Measurements from ENCODE around the gene OLFML3.
A peak's percentile ranks its signal among the peaks of the same experiment; 100 is the strongest.
"Not testable (repeated sequence)": the region's sequence is repeated elsewhere in the genome, so short reads cannot be mapped to it uniquely, and the experiment has no call there.

Gene OLFML3

DNA sequence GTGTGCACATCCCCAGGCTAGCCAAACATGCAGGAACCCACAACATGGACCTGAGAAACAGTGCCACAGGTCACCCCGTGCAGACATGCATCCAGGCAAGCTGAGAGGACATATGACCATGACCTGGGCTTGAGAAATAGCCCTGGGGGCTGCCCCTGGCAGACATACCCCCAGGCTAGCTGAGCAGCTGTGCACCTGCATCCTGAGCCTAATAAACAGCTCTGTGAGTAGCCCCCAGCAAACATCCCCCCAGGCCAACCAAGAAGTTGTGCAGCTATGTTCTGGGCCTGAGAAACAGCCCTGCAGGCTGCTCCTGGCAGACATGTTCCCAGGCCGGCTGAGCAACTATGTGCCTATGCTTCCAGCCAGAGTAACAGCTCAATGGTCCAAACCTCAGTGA is 14.5 kb downstream of the OLFML3 start:
- no peak for DNase-seq

DNA sequence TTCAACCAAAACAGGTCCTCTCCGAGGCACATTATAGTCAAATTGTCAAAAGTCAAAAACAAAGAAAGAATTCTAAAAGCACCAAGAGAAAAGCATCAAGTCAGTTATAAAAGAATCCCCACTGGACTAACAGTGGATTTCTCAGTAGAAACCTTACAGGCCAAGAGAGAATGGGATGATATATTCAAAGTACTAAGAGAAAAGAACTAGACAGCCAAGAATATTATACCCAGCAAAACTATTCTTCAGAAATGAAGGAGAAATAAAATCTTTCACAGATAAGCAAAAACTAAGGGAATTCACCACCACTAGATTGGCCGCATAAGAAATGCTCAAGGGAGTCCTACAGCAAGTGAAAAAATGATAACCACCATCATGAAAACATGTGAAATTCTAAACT is 16.1 kb downstream of the OLFML3 start:
- no peak for DNase-seq

DNA sequence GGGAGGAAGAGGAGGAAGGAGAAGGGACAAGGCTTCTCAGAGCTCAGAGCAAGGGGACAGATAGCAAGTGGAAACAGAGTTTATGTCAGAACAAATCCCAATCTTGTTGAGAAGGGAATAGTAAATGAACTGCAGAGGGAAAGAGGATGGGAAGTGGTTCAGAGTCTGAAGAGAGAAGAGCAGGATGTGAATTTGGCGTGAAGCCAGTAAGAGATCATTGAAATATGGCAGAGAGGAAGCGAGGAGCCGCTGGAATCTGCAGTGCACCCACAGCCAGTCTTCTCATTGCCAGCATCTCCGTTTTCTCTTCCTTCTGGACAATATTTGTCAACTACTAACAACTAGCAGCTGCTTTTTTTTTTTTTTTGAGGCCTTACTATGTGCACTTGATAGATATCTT is 19.1 kb downstream of the OLFML3 start:
- DNase-seq = no peak

DNA sequence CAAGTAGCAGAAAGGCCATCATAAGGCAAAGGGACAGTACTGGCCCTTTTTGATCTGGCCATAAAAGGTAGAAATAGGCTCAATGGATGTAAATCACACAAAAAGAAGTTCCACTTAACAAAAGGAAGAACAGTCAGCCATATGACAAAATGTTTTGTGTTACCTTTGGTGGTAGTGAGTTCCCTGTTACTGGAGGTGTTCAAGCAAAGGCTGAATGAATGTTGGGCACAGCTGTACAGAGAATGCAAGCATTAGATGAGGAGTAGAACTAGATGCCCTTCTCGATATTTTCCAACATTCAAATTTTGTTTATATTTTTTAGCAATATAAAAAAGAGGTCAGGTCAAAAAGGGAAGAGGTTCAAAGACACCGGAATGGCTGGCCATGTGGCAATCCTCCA is 20.0 kb downstream of the OLFML3 start:
- DNase-seq = no peak

DNA sequence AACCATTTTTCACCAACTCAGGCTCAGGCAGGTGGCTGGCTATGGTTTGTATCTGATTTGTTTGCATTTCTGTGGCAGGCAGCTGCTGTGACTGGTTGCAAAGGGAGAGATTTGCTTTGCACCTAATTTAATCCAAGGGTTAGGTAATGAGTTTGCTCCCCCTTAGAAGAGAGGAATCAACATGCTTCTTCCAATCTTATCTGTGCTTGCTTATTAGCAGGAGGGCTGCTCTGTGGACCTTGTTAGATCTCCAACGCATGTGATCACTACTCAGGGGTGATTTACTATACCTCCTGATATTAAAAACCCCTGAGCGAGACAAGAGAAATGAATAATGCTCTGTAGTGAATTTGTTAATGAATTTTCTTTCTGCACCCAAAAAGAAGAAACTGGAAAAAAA is 20.5 kb downstream of the OLFML3 start:
- peak; percentile 65 for DNase-seq

DNA sequence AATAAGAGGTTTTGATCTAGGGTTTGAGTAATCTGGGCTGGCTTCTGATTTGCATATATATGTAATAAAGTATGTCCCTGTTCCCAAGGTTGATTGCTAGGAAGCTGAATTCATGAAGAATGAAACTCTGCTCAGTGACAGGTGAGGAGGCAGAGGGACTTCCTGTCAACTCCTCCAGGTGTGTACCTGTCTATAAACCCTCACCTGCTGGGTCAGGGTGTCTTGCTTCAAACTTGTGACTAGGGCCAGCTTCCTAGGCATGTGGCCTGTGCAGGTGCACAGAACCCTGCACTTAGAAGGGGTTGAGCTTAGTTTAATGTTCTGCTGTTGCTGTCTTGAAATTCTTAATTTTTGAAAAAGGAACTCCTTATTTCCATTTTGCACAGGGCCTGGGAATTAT is 21.1 kb downstream of the OLFML3 start:
- DNase-seq = no peak

DNA sequence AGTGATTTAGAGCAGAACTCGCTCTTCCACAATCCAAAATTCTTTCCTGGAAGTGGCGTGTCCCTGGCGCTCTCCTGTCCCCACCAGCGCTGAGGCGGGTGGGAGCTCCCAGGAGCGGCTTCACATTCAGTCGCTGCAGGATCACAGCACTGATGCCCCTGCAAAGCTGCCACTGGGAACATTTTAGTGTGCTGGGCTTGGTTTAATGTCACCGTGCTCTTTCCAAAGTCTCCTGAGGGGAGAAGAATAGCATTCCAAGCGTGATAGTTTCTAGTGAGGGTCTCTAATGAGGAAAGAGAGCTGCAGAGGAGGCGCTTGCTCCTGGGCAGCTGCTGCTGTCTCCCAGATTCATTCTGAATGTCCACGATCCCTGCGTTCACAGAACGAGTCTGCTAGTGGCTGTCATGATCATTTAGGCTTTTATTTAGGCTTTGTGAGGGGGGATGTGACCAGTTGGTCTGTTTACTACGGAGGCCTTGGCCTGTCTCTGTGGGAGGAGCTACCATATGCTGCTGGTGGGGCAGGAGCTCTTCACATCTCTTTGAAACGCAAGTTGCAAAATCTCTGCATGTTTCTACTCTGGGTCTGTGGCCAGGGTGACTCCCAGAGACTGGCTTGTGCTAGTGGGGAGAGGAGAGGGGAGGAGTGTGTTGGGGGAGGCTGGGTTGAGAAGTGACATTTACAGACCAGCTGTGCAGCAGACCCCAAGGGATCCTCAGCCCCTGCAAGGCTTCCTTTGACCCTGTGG is 23.4 kb downstream of the OLFML3 start:
- no peak for DNase-seq

DNA sequence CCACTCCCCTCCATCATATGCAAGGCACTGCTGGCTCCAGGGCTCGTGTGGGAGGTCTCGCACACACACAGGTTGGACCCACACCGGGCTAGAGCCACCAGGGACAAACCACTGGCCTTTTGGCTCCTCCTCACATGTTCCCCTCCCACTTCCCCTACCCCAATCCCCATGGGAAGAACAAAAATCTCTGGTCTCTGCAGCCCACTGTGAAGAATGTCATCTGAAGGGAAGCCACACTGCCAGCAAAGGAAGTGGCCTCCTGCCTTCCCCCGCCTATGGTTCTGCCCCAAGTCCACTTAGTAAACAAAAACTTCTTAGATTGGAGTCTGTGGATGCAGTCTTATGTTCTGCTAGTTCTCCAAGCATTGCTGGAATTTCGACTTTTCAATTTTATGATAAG is 24.2 kb downstream of the OLFML3 start:
- no peak for DNase-seq

DNA sequence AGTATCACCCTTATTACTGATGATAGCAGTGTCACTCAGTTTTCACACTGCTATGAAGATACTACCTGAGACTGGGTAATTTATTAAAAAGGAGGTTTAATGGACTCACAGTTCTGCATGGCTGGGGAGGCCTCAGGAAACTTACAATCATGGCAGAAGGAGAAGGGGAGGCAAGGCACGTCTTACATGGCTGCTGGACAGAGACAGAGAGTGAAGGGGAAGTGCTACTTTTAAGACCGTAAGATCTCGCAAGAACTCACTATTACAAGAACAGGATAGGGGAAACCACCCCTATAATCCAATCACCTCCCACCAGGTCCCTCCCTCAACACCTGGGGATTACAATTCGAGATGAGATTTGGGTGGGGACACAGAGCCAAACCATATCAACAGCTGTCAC is 27.6 kb downstream of the OLFML3 start:
- DNase-seq = not testable (repeated sequence)

DNA sequence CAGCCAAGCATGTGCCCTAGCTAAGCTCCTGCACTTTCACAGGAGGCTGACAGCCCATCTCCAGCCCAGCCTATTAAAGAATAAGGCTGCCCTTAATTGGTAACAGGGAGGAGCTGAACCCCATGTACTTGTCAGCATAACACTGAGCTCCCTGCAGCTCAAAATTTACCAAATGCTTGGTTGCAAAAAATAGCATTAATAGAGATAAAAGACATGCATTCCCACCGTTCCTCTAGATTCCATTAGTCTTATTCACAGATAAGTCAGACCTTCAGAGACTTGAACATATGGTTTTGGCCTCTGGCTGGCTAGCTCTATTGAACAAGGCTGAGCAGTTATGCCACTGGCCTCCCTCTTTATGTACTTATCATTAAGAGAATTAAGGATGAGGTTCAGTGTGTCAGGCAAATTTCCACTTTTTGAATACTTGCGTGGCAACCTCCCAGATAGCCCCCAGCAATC is 29.2 kb downstream of the OLFML3 start:
- DNase-seq = no peak

DNA sequence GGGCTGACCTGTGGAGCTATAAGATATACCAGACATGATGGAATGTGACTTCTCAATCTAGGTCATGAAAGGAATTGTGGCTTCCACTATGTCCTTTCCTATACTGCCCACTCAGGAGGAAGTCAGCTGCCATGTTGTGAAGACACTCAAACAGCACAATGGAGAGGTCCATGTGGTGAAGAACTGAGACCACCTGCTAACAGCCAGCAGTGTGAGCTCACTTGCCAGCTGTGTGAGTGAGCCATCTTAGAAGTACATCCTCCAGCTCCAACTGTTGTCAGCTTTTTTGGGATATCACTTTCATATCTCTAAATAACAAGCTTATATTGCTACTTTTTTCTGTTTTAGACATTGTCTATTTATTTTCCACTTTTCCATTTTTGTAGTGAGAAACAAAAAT is 29.7 kb downstream of the OLFML3 start:
- DNase-seq = no peak

DNA sequence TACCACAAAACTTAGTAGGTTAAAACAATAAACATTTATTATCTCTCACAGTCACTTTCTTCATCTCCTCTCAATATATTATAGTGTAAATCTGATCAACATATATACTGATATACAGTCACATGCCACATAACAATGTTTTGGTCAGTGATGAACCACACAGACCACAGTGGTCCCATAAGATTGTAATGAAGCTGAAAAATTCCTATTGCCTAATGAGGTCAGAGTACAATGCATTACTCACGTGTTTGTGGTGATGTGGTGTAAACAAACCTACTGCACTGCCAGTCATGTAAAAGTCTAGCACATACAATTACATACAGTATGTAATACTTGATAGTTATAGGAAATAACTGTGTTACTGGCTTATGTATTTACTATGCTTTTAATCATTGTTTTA is 30.1 kb downstream of the OLFML3 start:
- DNase-seq = no peak

DNA sequence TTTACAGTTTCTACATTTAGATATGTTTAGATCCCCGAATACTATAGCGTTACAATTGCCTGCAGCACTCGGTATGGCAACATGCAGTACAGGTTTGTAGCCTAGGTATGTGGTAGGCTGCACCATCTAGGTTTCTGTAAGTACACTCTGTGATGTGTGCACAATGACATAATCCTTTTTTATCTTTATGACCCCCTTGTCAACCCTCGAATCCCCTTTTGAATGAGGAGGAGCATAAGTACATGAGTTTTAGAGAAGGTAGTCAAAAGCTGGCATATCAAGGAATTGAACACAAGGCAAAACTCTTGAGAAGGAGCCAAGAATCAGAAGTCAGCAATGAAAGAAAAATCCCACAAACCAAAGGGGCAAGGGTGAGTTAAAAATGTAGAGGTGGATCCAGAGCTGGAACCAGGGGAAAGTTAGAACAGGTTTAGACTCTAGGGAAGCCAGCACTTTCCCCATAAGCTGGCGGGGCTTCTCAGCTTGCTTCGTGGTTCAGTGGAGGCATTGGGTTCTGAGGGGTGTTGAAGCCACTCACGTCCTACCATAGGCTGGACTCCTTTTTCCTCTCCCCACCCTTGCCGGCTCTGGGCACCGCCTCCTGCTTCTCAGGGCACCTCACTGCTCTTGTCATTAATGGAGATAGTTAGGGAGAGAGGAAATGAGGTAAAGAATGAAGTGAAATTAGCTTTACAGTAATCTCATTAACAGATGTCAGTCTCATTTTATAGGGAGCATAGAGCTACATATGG is 31.3 kb downstream of the OLFML3 start:
- DNase-seq = no peak

DNA sequence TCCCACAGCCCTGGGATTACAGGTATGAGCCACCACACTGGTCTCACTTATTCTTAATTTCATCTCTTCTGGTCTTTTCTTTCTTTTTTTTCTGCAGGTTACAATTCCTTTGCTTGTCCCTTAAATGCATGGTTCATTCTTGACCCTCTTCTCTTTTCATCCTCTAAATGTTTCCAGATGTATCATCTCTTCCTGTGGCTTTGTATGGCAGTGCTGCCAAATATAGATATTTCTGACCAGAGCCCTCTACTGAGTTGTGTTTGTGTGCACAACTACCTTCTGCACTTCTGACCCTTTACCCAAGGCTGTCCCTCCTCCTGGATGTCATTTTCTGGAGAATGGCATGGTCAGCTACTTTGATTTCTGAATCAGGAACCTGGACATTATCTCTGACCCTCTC is 32.5 kb downstream of the OLFML3 start:
- DNase-seq = no peak

DNA sequence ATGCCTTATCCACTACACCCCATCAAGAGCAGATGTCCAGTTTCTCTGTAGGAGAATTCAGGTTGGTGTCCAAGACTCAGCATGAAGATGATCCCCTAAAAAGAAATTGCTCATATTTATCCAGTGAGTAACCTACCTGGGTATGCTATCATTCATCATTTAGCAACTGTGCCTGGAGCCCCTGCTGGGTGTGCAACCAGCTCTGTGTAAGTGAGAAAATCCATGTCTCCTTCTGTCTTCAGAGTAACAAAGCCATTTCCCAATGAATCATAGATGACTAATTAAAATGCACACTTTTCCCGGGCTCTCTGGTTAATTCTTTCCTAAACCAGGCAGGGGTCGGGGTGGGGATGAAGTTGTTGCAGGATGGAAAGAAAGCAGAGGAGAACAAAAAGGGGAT is 35.8 kb downstream of the OLFML3 start:
- no peak for DNase-seq

DNA sequence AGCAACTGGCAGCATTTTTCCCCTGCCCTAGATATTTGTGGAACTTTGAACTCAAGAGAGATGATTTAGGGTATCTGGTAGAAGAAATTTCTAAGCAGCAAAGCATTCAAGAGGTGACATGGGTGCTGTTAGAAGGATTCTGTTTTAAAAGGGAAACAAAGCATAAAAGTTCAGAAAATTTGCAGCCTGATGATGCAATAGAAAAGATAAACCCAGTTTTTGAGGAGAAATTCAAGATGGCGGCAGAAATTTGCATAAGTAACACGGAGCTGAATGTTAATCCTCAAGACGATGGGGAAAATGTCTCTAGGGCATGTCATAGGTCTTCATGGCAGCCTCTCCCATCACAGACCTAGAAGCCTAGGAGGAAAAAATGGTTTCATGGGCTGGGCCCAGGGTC is 40.5 kb downstream of the OLFML3 start:
- DNase-seq = not testable (repeated sequence)

DNA sequence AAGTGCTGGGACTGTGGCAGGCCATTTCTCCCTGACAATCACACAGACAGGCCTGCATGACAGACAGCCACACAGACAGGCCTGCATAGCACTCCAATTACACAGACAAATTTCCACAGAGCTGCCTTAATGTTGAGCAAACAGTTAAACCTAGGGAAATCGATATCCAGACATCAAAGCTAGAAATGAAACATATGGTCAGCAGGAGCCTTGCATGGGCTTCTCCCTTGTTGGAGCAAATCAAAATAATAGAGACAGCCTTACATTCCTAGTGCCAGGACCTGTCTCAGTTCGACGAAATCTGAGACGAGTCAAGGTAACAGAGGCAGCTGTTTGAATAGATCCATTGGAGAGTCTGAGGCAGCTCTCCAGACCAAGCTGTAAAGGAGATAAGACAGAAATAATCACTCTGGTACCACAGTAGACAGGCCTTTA is 42.4 kb downstream of the OLFML3 start:
- DNase-seq = no peak

DNA sequence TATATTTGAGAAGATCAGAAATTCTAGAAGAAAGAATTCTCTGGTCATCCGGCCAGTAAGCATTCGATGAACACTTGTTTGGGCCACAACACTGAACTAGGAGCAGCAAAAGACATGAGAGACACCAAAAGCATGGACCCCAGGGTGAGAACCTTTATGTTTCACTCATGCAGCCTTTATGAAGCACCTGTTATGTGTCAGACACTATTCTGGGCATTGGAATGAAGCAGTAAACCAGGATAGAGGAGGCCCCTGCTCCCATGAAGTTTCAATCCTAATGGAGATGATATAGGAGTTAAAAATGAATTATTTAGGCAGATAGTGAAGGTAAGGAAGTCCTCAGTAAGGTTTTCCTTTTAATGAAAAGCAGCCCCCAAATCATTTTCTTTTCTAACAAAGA is 43.6 kb downstream of the OLFML3 start:
- DNase-seq = no peak

DNA sequence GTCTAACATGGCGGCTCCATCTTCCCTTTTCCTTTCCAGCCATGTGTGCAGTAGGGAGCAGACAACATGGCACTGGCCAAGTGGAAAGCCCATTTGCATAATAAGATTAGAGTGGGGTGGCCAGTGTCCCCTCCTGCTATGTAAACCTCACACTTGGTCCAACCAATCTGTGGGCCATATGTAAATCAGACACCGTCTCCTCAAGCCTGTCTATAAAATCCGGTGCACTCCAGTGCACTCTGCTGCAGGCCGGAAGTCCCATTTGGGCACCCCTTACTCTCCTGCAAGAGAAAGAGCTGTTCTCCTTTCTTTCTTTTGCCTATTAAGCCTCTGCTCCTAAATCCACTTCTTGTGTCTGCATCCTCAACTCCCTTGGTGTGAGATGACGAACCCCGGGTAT is 44.1 kb downstream of the OLFML3 start:
- no peak for DNase-seq

DNA sequence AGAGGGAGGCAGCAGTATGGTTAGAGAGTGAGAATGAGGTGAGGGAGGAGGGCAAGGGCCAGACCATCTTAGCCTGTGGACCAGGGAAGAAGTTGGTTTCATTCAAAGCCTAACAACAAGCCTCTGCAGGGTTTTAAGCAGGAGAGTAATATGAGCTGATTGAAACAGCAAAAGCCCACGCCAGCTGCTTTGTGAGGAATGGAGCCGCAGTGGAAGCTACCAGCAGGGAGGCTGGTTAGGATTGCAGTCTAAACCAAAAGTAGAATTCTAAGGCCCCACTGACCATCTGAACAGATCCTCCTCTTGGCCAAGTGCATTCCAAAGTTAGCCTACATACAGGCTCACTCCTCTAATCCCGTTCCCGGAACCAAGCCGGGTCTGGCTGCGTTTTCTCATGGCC is 44.8 kb downstream of the OLFML3 start:
- DNase-seq = no peak

DNA sequence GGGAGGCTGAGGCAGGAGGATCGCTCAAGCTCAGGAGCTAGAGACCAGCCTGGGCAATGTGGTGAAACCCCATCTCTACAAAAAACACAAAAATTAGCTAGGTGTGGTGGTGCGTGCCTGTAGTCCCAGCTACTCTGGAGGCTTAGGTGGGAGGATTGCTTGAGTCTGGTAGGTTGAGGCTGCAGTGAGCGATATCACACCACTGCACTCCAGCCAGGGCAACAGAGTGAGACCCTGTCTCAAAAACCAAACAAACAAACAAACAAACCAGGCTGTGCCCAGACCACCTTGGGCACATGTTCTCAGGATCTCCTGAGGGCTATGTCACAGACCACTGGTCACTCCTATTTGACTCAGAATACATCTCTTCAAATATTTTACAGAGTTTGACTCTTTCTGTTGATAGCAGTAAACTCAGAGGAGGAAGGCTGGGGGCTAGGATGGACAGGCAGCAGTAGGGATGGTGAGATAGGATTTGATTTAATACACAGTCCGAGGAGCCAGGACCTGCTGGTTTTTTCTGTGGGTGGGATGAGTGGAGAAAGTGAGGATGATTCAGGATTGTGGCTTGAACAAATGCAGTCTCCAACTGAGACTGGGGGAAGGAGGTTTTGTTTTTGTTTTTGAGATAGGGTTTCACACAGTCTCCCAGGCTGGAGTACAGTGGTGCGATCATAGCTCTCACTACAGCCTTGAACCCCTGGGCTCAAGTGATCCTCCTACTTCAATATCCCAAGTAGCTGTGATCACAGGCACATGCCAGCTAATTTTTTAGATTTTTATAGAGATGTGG is 46.5 kb downstream of the OLFML3 start:
- no peak for DNase-seq

DNA sequence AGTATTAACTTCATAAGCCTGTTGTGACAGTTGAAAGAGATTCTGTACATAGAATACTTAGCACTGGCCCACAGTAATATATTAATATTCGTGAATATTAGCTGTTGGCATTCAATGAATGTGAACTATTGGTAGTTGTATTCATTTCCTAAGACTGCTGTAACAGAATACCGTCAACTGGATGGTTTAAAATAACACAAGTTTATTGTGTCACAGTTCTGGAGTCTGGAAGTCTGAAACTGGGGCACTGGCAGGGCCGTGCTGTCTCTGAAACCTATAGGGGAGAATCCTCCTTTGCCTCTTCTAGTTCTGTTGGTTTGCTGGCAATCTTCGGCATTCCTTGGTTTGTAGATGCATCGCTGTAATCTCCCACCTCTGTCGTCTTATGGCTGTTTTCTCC is 47.5 kb downstream of the OLFML3 start:
- DNase-seq = no peak

All from SHP77 treated with DMSO at 0.1 percent for 48 hours (cell line).